Measurements from ENCODE around the gene ZBTB18.

- no peak for TF ChIP-seq POLR2AphosphoS5 (IDR thresholded peaks at IDR 0.05; ENCODE audit: low read depth, low read length)
- no peak for TF ChIP-seq TAF1 (IDR thresholded peaks at IDR 0.05; ENCODE audit: borderline replicate concordance, insufficient read depth, low read length)
Measured at GRCh38 chr1:244097523-244098405, 46.7 kb downstream of the ZBTB18 start.
